H1 (cell line): ENCODE measurements around the gene LSR. TPM values are rescaled to one million over a fixed set of nuclear protein-coding genes. Genes with fewer than 3 reads are reported as not detected.
A peak's percentile ranks its signal among the peaks of the same experiment; 100 is the strongest.

ENCODE experiments used
- CTCF ChIA-PET: fragments of 300-600 bp; sonication (Branson Sonifier 250); formaldehyde crosslinking; loops from one replicate; lab custom pipeline; 2021; ENCODE audit not compliant: partially characterized antibody; lab: Charles Lee
- POLR2A ChIA-PET: fragments of 300-600 bp; sonication (Branson Sonifier 250); formaldehyde crosslinking; loops from one replicate; lab custom pipeline; 2021; ENCODE audit warnings: inconsistent platforms; ENCODE audit not compliant: partially characterized antibody; lab: Charles Lee
- DNase-seq, 2 experiments: peaks; one replicate each; pipeline versions ENCODE4 v3.0.0 to v3.0.0-alpha.2; 2010 to 2022; ENCODE audit warnings: low spot score in 2 of 2, low read depth in 1 of 2, mixed read lengths in 1 of 2
- FAIRE-seq: peaks from 2 replicates; lab custom pipeline; 2011; peaks lifted over from hg19 to GRCh38; lab: Jason Lieb, UNC
- H2AFZ ChIP-seq: 2 replicates; pipeline ENCODE4 v1.8.1; 2012; ENCODE audit warnings: low read length, inconsistent platforms
- H2AK5ac ChIP-seq: 2 replicates; pipeline ENCODE4 v1.6.1; 2013; ENCODE audit warnings: low read depth, low read length
- H2BK120ac ChIP-seq: replicated peaks from 2 replicates; pipeline ENCODE3; 2013; ENCODE audit warnings: low read depth, low read length, inconsistent platforms
- H2BK12ac ChIP-seq: 2 replicates; pipeline ENCODE4 v1.6.1; 2013; ENCODE audit warnings: low read depth, low read length
- H2BK15ac ChIP-seq: 2 replicates; pipeline ENCODE4 v1.6.1; 2013; ENCODE audit warnings: low read length
- H2BK20ac ChIP-seq: 2 replicates; pipeline ENCODE4 v1.6.1; 2013; ENCODE audit warnings: low read length
- H2BK5ac ChIP-seq: 2 replicates; pipeline ENCODE4 v1.6.1; 2013; ENCODE audit warnings: low read depth, low read length
- H3K14ac ChIP-seq: 2 replicates; pipeline ENCODE4 v1.6.1; 2013; ENCODE audit warnings: inconsistent platforms; ENCODE audit not compliant: insufficient read length
- H3K18ac ChIP-seq: 2 replicates; pipeline ENCODE4 v1.6.1; 2013; ENCODE audit warnings: low read length; ENCODE audit errors: extremely low read depth
- H3K23ac ChIP-seq: 2 replicates; pipeline ENCODE4 v1.6.1; 2013; ENCODE audit warnings: inconsistent platforms; ENCODE audit not compliant: insufficient read length
- H3K23me2 ChIP-seq: 2 replicates; pipeline ENCODE4 v1.6.1; 2013; ENCODE audit warnings: low read depth, low read length
- H3K27ac ChIP-seq: 2 replicates; pipeline ENCODE4 v1.6.1; 2011; ENCODE audit warnings: low read depth, low read length, inconsistent platforms
- H3K27me3 ChIP-seq, 4 experiments: replicated peaks in 1 of 4; 1 replicate in 1 of 4; 2 replicates in 3 of 4; pipeline versions ENCODE4 v1.6.1 to v1.8.1; 2011 to 2013; ENCODE audit warnings: low read length in 3 of 4, mild to moderate bottlenecking in 3 of 4, inconsistent platforms in 2 of 4, mixed read lengths in 2 of 4, moderate library complexity in 1 of 4; ENCODE audit not compliant: control insufficient read depth in 3 of 4, insufficient read depth in 3 of 4; ENCODE audit errors: extremely low read depth in 1 of 4
- H3K36me3 ChIP-seq, 4 experiments: 2 replicates each; pipeline versions ENCODE4 v1.6.1 to v1.8.1; 2011 to 2013; ENCODE audit warnings: mild to moderate bottlenecking in 4 of 4, low read length in 3 of 4, moderate library complexity in 2 of 4, control low read depth in 1 of 4, inconsistent platforms in 1 of 4; ENCODE audit not compliant: insufficient read depth in 4 of 4, control insufficient read depth in 2 of 4
- H3K4ac ChIP-seq: replicated peaks from 2 replicates; pipeline ENCODE3; 2013; ENCODE audit warnings: low read length, low read depth, mixed read lengths, inconsistent platforms; ENCODE audit not compliant: insufficient read length
- H3K4me1 ChIP-seq, 4 experiments: replicated peaks in 1 of 4; 1 replicate in 1 of 4; 2 replicates in 3 of 4; pipeline versions ENCODE4 v1.6.1 to v1.8.1; 2011 to 2013; ENCODE audit warnings: low read length in 3 of 4, inconsistent platforms in 2 of 4, mixed read lengths in 1 of 4; ENCODE audit not compliant: insufficient read depth in 4 of 4, control insufficient read depth in 3 of 4
- H3K4me2 ChIP-seq, 2 experiments: 2 replicates each; pipeline versions ENCODE4 v1.6.1 to v1.8.1; 2011 to 2013; ENCODE audit warnings: low read depth in 2 of 2, low read length in 2 of 2, control low read depth in 1 of 2, inconsistent platforms in 1 of 2, mild to moderate bottlenecking in 1 of 2; ENCODE audit not compliant: insufficient read depth in 1 of 2
- H3K4me3 ChIP-seq, 4 experiments: fragments of 200-600, 300-600 bp in 1 of 4; sonication (generic), shearing (Covaris generic), sonication (Bioruptor Twin) in 1 of 4; 2 replicates each; pipeline versions ENCODE4 v1.5.1 to v1.8.1; 2011 to 2016; ENCODE audit warnings: low read length in 4 of 4, low read depth in 3 of 4, control low read depth in 2 of 4, inconsistent platforms in 2 of 4, mild to moderate bottlenecking in 2 of 4, mixed read lengths in 1 of 4, moderate library complexity in 1 of 4; ENCODE audit not compliant: insufficient read depth in 2 of 4; ENCODE audit errors: extremely low read depth in 1 of 4
- H3K56ac ChIP-seq: replicated peaks from 2 replicates; pipeline ENCODE3; 2013; ENCODE audit warnings: low read depth, mild to moderate bottlenecking, mixed read lengths, low read length, inconsistent platforms; ENCODE audit not compliant: insufficient read length
- H3K79me1 ChIP-seq: 2 replicates; pipeline ENCODE4 v1.6.1; 2013; ENCODE audit warnings: low read depth, low read length, control low read depth
- H3K79me2 ChIP-seq, 2 experiments: 2 replicates each; pipeline versions ENCODE4 v1.6.1 to v1.8.1; 2012 to 2013; ENCODE audit warnings: low read length in 2 of 2, mild to moderate bottlenecking in 2 of 2, inconsistent platforms in 1 of 2; ENCODE audit not compliant: insufficient read depth in 2 of 2, control insufficient read depth in 1 of 2
- H3K9ac ChIP-seq, 4 experiments: replicated peaks in 1 of 4; 1 replicate in 1 of 4; 2 replicates in 3 of 4; pipeline versions ENCODE4 v1.6.1 to v1.8.1; 2011 to 2013; ENCODE audit warnings: low read depth in 3 of 4, low read length in 3 of 4, control low read depth in 2 of 4, mild to moderate bottlenecking in 2 of 4, moderate library complexity in 2 of 4, inconsistent platforms in 1 of 4; ENCODE audit errors: extremely low read depth in 1 of 4
- H3K9me3 ChIP-seq, 2 experiments: 2 replicates each; pipeline versions ENCODE4 v1.6.1 to v1.8.1; 2012 to 2013; ENCODE audit warnings: mild to moderate bottlenecking in 2 of 2, moderate library complexity in 2 of 2, control low read depth in 1 of 2, inconsistent platforms in 1 of 2, low read depth in 1 of 2, low read length in 1 of 2, mixed read lengths in 1 of 2; ENCODE audit not compliant: insufficient read depth in 2 of 2
- H4K20me1 ChIP-seq, 2 experiments: replicated peaks in 1 of 2; 2 replicates each; pipeline versions ENCODE3 to v1.8.1; 2011 to 2013; ENCODE audit warnings: inconsistent platforms in 2 of 2, low read length in 2 of 2, mild to moderate bottlenecking in 1 of 2; ENCODE audit not compliant: insufficient read depth in 2 of 2, control insufficient read depth in 1 of 2
- H4K5ac ChIP-seq: 2 replicates; pipeline ENCODE4 v1.6.1; 2013; ENCODE audit warnings: low read length, low read depth, mixed read lengths, inconsistent platforms; ENCODE audit not compliant: insufficient read length
- H4K8ac ChIP-seq: 2 replicates; pipeline ENCODE4 v1.8.0; 2013; ENCODE audit warnings: mild to moderate bottlenecking, moderate library complexity, low read length, inconsistent platforms; ENCODE audit not compliant: insufficient read depth; ENCODE audit errors: extremely low read depth
- H4K91ac ChIP-seq: replicated peaks from 2 replicates; pipeline ENCODE3; 2013; ENCODE audit warnings: low read length, mixed read lengths, inconsistent platforms; ENCODE audit not compliant: insufficient read length
- BRCA1 ChIP-seq: IDR thresholded peaks from 2 replicates; pipeline ENCODE4 v1.6.1; 2012; ENCODE audit warnings: low read depth, low read length, improper control_type of control experiment
- CBX5 ChIP-seq: fragments of 300-800, 300-1000 bp; sonication (generic); IDR thresholded peaks from 2 replicates; pipeline ENCODE4 v1.7.1; 2016; ENCODE audit warnings: antibody characterized with exemption, low read length, low read depth
- POU5F1 ChIP-seq: IDR thresholded peaks from 2 replicates; pipeline ENCODE4 v1.6.1; 2011; ENCODE audit warnings: low read depth, mild to moderate bottlenecking, low read length, moderate library complexity
- RAD21 ChIP-seq, 2 experiments: IDR thresholded peaks in 1 of 2; conservative IDR thresholded peaks in 1 of 2; 2 replicates each; pipeline ENCODE4 v1.6.1; 2011; ENCODE audit warnings: low read depth in 2 of 2, low read length in 2 of 2, improper control_type of control experiment in 1 of 2, inconsistent platforms in 1 of 2, mild to moderate bottlenecking in 1 of 2, moderate library complexity in 1 of 2
- RBBP5 ChIP-seq: IDR thresholded peaks from 2 replicates; pipeline ENCODE4 v1.7.1; 2012; ENCODE audit warnings: low read depth, mild to moderate bottlenecking, inconsistent platforms, low read length, moderate library complexity, borderline replicate concordance
- WGBS, 2 experiments: shearing (Covaris generic) in 1 of 2; methylation state at CpG; one replicate each; pipeline versions ENCODE4 v1.1.6 to v1.1.7; 2013 to 2015; ENCODE audit warnings: low lambda C conversion rate in 2 of 2, mixed read lengths in 2 of 2, inconsistent platforms in 1 of 2, low coverage in 1 of 2, missing lambda C conversion rate in 1 of 2; ENCODE audit not compliant: insufficient replicate concordance in 2 of 2, insufficient coverage in 1 of 2, insufficient read length in 1 of 2; ENCODE audit errors: extremely low coverage in 1 of 2, missing lambda C conversion rate in 1 of 2; 5-methylcytosine and 5-hydroxymethylcytosine counted together
- polyA plus RNA-seq, 7 experiments: library from polyadenylated mRNA; depleted of rRNA in 3 of 7; stranded (reverse) in 5 of 7; unstranded in 2 of 7; fragments of >200 nt in 5 of 7; fragments of 200-250 nt in 2 of 7; gene quantifications; 1 replicate in 5 of 7; 2 replicates in 1 of 7; 4 replicates in 1 of 7; pipeline versions ENCODE4 v1.2.1 to v1.2.3, GENCODE V29; 2011 to 2013; ENCODE audit warnings: missing spikeins in 2 of 7, mixed read lengths in 2 of 7
- total RNA-seq: library from RNA; stranded (reverse); fragmentation: NEBNext Ultra II Directional; extraction: Animal tissue kit (Norgen Biotek cat#: 25700); gene quantifications from 2 replicates; pipeline ENCODE4 v1.2.1, GENCODE V29; 2021
- TF ChIP-seq, protein P1 (sequence below), 3 experiments: IDR thresholded peaks; 1 replicate in 2 of 3; 2 replicates in 1 of 3; pipeline versions ENCODE4 v1.5.1 to v1.6.1; 2011; ENCODE audit warnings: low read length in 3 of 3, mild to moderate bottlenecking in 3 of 3, inconsistent platforms in 2 of 3, low read depth in 1 of 3, moderate library complexity in 1 of 3; ENCODE audit not compliant: insufficient read depth in 1 of 3; ENCODE audit errors: control extremely low read depth in 1 of 3

The LSR gene
- total and polyA plus RNA-seq, 2 of the 8 experiments (the other 6 are each of a cell fraction or from before 2014, with no cell fraction given), result 159 to 186 TPM

DNA sequence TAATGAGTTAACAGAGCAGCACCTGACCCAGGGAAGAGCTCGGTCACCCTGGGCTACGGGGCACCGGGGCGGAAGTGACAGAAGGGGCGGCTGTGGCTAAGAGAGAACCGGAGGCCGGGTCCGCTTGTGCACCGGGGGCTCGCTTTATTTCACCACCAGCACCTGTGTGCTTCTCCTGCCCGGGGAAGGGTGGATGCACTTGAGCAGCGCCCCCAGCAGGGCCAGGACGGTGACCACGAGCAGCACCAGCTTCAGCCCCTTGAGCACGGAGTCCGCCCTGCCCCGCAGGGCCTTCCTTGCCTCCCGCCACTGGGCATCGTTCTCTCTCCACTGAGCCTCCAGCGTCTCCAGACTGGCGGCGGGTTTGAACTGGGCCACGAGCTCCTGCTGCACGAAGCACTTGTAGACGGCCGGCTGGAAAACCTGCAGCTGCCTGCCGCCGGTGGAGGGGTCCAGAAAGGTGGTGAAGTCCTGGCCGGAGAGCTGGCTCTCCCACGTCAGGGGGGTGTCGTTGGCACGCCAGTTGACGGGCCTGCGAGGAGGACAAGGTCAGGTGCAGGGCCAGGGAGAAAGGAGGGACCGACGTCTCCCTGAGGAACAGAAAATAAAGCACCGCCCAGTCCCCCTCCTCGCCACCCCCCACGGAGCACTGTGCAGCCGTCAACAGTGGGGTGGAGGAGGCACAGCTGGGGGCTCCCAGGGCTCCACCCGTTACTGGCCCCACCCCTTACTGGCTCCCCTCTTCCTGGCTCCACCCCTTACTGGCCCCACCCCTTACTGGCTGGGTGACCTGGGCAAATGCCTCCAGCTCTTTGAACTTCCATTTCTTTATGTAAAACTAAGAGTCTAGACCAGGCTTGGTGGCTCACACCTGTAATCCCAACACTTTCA lies 23.9 kb upstream of the LSR start:
- peak overlapping the region in 1 of 4 experiments; percentile 32; a peak in 1 of 8 replicates for H3K4me3 ChIP-seq
- no peak for FAIRE-seq
- no peak for TF ChIP-seq POU5F1
- peak; percentile 20 to 51; a peak in 3 of 4 replicates for TF ChIP-seq RAD21 (IDR thresholded peaks at IDR 0.05 in 1 of 2, conservative IDR thresholded peaks at IDR 0.05 in 1 of 2; ENCODE audit: low read depth in 2 of 2, low read length in 2 of 2)
- TF ChIP-seq, protein P1, sequence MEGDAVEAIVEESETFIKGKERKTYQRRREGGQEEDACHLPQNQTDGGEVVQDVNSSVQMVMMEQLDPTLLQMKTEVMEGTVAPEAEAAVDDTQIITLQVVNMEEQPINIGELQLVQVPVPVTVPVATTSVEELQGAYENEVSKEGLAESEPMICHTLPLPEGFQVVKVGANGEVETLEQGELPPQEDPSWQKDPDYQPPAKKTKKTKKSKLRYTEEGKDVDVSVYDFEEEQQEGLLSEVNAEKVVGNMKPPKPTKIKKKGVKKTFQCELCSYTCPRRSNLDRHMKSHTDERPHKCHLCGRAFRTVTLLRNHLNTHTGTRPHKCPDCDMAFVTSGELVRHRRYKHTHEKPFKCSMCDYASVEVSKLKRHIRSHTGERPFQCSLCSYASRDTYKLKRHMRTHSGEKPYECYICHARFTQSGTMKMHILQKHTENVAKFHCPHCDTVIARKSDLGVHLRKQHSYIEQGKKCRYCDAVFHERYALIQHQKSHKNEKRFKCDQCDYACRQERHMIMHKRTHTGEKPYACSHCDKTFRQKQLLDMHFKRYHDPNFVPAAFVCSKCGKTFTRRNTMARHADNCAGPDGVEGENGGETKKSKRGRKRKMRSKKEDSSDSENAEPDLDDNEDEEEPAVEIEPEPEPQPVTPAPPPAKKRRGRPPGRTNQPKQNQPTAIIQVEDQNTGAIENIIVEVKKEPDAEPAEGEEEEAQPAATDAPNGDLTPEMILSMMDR (IDR thresholded peaks at IDR 0.05; ENCODE audit: control extremely low read depth in 1 of 3, insufficient read depth in 1 of 3, low read depth in 1 of 3, low read length in 3 of 3), result peak; percentile 55 to 73 (median 63)
- TF ChIP-seq RBBP5, result 0 out of 2 replicates have a peak, but pooled peaks have one; percentile 29
- no peak for TF ChIP-seq CBX5
- no peak for TF ChIP-seq BRCA1

More for the DNA sequence above, 23.9 kb upstream of the LSR start:
- Histone ChIP-seq H3K14ac (no peak overlapping the region), H3K79me2 (no peaks in the 10 kb centered on the region), H2AK5ac (no peak overlapping the region; the same call in 1 of the 2 replicates), H3K27ac (no peak overlapping the region), H2BK5ac (peak overlapping the region; percentile 44; the same call in 1 of the 2 replicates), H4K8ac (peak overlapping the region; percentile 58), H4K91ac (no peak overlapping the region), H3K4me2 (peak overlapping the region; percentile 15 to 28; a peak in 2 of 4 replicates), H3K18ac (peak overlapping the region; percentile 62), H3K9me3 (peaks cover 0 to 7% of the 10 kb centered on the region in 2 experiments; a peak in 1 of 4 replicates), H3K4me1 (peaks cover 0 to 12% (median 3%) of the 10 kb centered on the region in 4 experiments; a peak in 4 of 7 replicates), H2BK120ac (no peak overlapping the region), H3K9ac (no peak overlapping the region), H4K5ac (no peak overlapping the region), H2BK15ac (peak overlapping the region; percentile 72; the same call in 1 of the 2 replicates), H4K20me1 (no peaks in the 10 kb centered on the region), H3K4ac (peak overlapping the region; percentile 14), H2AFZ (peak overlapping the region; percentile 18; the same call in 1 of the 2 replicates), H2BK20ac (no peak overlapping the region), H3K79me1 (no peaks in the 10 kb centered on the region), H3K23me2 (no peaks in the 10 kb centered on the region), H3K23ac (no peak overlapping the region), H3K36me3 (no peaks in the 10 kb centered on the region), H2BK12ac (peak overlapping the region; percentile 43; the same call in 1 of the 2 replicates), H3K27me3 (no peaks in the 10 kb centered on the region; a peak in 1 of 7 replicates), H3K56ac (no peak overlapping the region)
- ChIA-PET POLR2A (interaction anchor here (0.6 to 2.2 kb wide), 11 partner anchors 10 to 169 kb away, joined by 3 to 9 read pairs (median 3); partner anchors contain the start of gene HAMP), CTCF (interaction anchor here (0.7 to 2.5 kb wide), 13 partner anchors 9 to 155 kb away, joined by 3 to 9 read pairs (median 4); partner anchors contain the start of genes FXYD5 and FXYD7)
- peak in 1 of 2 experiments; percentile 72 for DNase-seq
- WGBS, 2 experiments, result 71% methylated on average over 40 of the region's 41 CpGs; no CpG with 5 or more reads in 1 of the 2 experiments
